Myocyte (in vitro differentiated cells): ENCODE measurements around the gene FOXP1. TPM values are rescaled to one million over a fixed set of nuclear protein-coding genes. Genes with fewer than 3 reads are reported as not detected.

Experiments
- DNase-seq: peaks from one replicate; pipeline ENCODE4 v3.0.0-alpha.2; 2012; ENCODE audit warnings: low read depth
- polyA plus RNA-seq: library from polyadenylated mRNA; unstranded; fragments of >200 nt; gene quantifications from one replicate; pipeline ENCODE4 v1.2.1, GENCODE V29; 2012; ENCODE audit warnings: missing spikeins
- total RNA-seq: library from RNA; depleted of rRNA; stranded (reverse); fragments of >200 nt; gene quantifications from 2 replicates; pipeline ENCODE4 v1.2.3, GENCODE V29; 2014

Gene FOXP1
- total RNA-seq = 17.9 and 28.8 TPM in 2 replicates
- polyA plus RNA-seq = 15.4 TPM

GRCh38 chr3:71583566-71584393 is at the start of gene FOXP1:
Gene FOXP1 (minus strand): TSS chr3:71583728. CDS start chr3:71198381, 385,347 bp downstream.
- peak; percentile 80 for DNase-seq

GRCh38 chr3:71629711-71630110 is 46.2 kb upstream of the FOXP1 start:
- no peak for DNase-seq

GRCh38 chr3:71629289-71629688 is 45.8 kb upstream of the FOXP1 start:
- no peak for DNase-seq

GRCh38 chr3:71628522-71628921 is 45.0 kb upstream of the FOXP1 start:
- no peak for DNase-seq

- DNase-seq = no peak
Measured at GRCh38 chr3:71625676-71626075, 42.1 kb upstream of the FOXP1 start.

- no peak for DNase-seq
Measured at GRCh38 chr3:71621825-71622537, 38.5 kb upstream of the FOXP1 start.

- DNase-seq = no peak
Measured at GRCh38 chr3:71618538-71618937, 35.0 kb upstream of the FOXP1 start.

- DNase-seq = no peak
Measured at GRCh38 chr3:71616571-71617021, 33.1 kb upstream of the FOXP1 start.

GRCh38 chr3:71614869-71615268 is 31.3 kb upstream of the FOXP1 start:
- no peak for DNase-seq

- no peak for DNase-seq
Measured at GRCh38 chr3:71614426-71614825, 30.9 kb upstream of the FOXP1 start.

- DNase-seq = no peak
Measured at GRCh38 chr3:71611099-71611498, 27.6 kb upstream of the FOXP1 start.

GRCh38 chr3:71607364-71607763 is 23.8 kb upstream of the FOXP1 start:
- DNase-seq = no peak

- no peak for DNase-seq
Measured at GRCh38 chr3:71606582-71606981, 23.1 kb upstream of the FOXP1 start.

- DNase-seq = no peak
Measured at GRCh38 chr3:71602256-71602655, 18.7 kb upstream of the FOXP1 start.

GRCh38 chr3:71601811-71602210 is 18.3 kb upstream of the FOXP1 start:
- peak; percentile 13 for DNase-seq

GRCh38 chr3:71600646-71601288 is 17.2 kb upstream of the FOXP1 start:
- DNase-seq = no peak

GRCh38 chr3:71599416-71599815 is 15.9 kb upstream of the FOXP1 start:
- peak; percentile 16 for DNase-seq

GRCh38 chr3:71598292-71598691 is 14.8 kb upstream of the FOXP1 start:
- no peak for DNase-seq

- DNase-seq = no peak
Measured at GRCh38 chr3:71597286-71597685, 13.8 kb upstream of the FOXP1 start.

GRCh38 chr3:71593106-71593505 is 9.6 kb upstream of the FOXP1 start:
- no peak for DNase-seq

- no peak for DNase-seq
Measured at GRCh38 chr3:71591101-71591500, 7.6 kb upstream of the FOXP1 start.

GRCh38 chr3:71589132-71589531 is 5.6 kb upstream of the FOXP1 start:
- DNase-seq = no peak
